Activated CD8-positive, alpha-beta memory T cell treated with anti-CD3 and anti-CD28 coated beads, Interleukin-2, amount 10 ng/mL, durations not matched to agents 7 days and 5 days (primary cell): ENCODE results near the gene WIF1. TPM values are rescaled to one million over a fixed set of nuclear protein-coding genes. Genes with fewer than 3 reads are reported as not detected.

Source experiments
- ATAC-seq: fragments of 150-1000 bp; cut with Tn5 transposase; one replicate; pipeline ENCODE4 v1.10.0; 2021; ENCODE audit warnings: moderate library complexity
- CTCF ChIA-PET: fragments of 350-600 bp; sonication (Branson Sonifier 250); formaldehyde crosslinking; loops from one replicate; lab custom pipeline; 2021; ENCODE audit warnings: antibody characterized with exemption; lab: Charles Lee
- DNase-seq: peaks from one replicate; pipeline ENCODE4 v3.0.0-alpha.2; 2020
- H3K27ac Mint-ChIP-seq: one replicate; pipeline ENCODE4 v1.8.0; 2021; ENCODE audit warnings: mild to moderate bottlenecking, mixed read lengths
- H3K27me3 Mint-ChIP-seq: one replicate; pipeline ENCODE4 v1.8.0; 2021; ENCODE audit warnings: mixed read lengths
- H3K36me3 Mint-ChIP-seq: one replicate; pipeline ENCODE4 v1.8.0; 2021; ENCODE audit warnings: mild to moderate bottlenecking, mixed read lengths
- H3K4me1 Mint-ChIP-seq: one replicate; pipeline ENCODE4 v1.8.0; 2021; ENCODE audit warnings: mixed read lengths
- H3K4me3 Mint-ChIP-seq: one replicate; pipeline ENCODE4 v1.8.0; 2021; ENCODE audit warnings: mild to moderate bottlenecking, moderate library complexity, mixed read lengths
- H3K9me3 Mint-ChIP-seq: one replicate; pipeline ENCODE4 v1.8.0; 2022; ENCODE audit warnings: low read depth, mixed read lengths
- total RNA-seq, 2 experiments: library from RNA; stranded (reverse); gene quantifications; one replicate each; pipeline ENCODE4 v1.2.3, GENCODE V29; 2021

Gene WIF1
- total RNA-seq, 2 experiments from 2014 or later = not detected

- H3K4me1 Mint-ChIP-seq = no peaks in the 10 kb centered on the region
- no peaks in the 10 kb centered on the region for H3K9me3 Mint-ChIP-seq
- no peak overlapping the region for H3K27ac Mint-ChIP-seq
- no peaks in the 10 kb centered on the region for H3K36me3 Mint-ChIP-seq
- DNase-seq (no peak), ATAC-seq (no peak)
- H3K4me3 Mint-ChIP-seq = no peak overlapping the region
- CTCF ChIA-PET = no interaction called here
- peaks cover 18% of the 10 kb centered on the region for H3K27me3 Mint-ChIP-seq
Measured at GRCh38 chr12:65055859-65056258, 65.2 kb downstream of the WIF1 start.

GRCh38 chr12:65051218-65051617 is 69.9 kb downstream of the WIF1 start:
- H3K27me3 Mint-ChIP-seq = peaks cover 25% of the 10 kb centered on the region
- DNase-seq = no peak
- H3K4me3 Mint-ChIP-seq = no peak overlapping the region
- no peak for ATAC-seq
- no peaks in the 10 kb centered on the region for H3K36me3 Mint-ChIP-seq
- H3K4me1 Mint-ChIP-seq = no peaks in the 10 kb centered on the region
- no peak overlapping the region for H3K27ac Mint-ChIP-seq
- CTCF ChIA-PET = interaction anchor here (1.1 kb wide), 1 partner anchor 12 kb away, joined by 3 read pairs; no protein-coding TSS in a partner anchor
- H3K9me3 Mint-ChIP-seq = no peaks in the 10 kb centered on the region

GRCh38 chr12:65045269-65045668 is 75.8 kb downstream of the WIF1 start:
- no peak overlapping the region for H3K4me3 Mint-ChIP-seq
- H3K27me3 Mint-ChIP-seq = peaks cover 20% of the 10 kb centered on the region
- H3K9me3 Mint-ChIP-seq = no peaks in the 10 kb centered on the region
- no peak for ATAC-seq
- H3K36me3 Mint-ChIP-seq = no peaks in the 10 kb centered on the region
- H3K27ac Mint-ChIP-seq = no peak overlapping the region
- CTCF ChIA-PET = no interaction called here
- DNase-seq = no peak
- H3K4me1 Mint-ChIP-seq = no peaks in the 10 kb centered on the region

- H3K4me3 Mint-ChIP-seq = no peak overlapping the region
- no peaks in the 10 kb centered on the region for H3K27me3 Mint-ChIP-seq
- no peak for ATAC-seq
- no peaks in the 10 kb centered on the region for H3K36me3 Mint-ChIP-seq
- no peaks in the 10 kb centered on the region for H3K9me3 Mint-ChIP-seq
- no peaks in the 10 kb centered on the region for H3K4me1 Mint-ChIP-seq
- H3K27ac Mint-ChIP-seq = no peak overlapping the region
- CTCF ChIA-PET = no interaction called here
- no peak for DNase-seq
Measured at GRCh38 chr12:65039301-65039700, 81.8 kb downstream of the WIF1 start.

GRCh38 chr12:65025136-65025535 is 96.0 kb downstream of the WIF1 start:
- H3K27me3 Mint-ChIP-seq = peaks cover 4% of the 10 kb centered on the region
- CTCF ChIA-PET = no interaction called here
- H3K9me3 Mint-ChIP-seq = no peaks in the 10 kb centered on the region
- no peaks in the 10 kb centered on the region for H3K4me1 Mint-ChIP-seq
- H3K36me3 Mint-ChIP-seq = no peaks in the 10 kb centered on the region
- DNase-seq (no peak), ATAC-seq (no peak)
- H3K4me3 Mint-ChIP-seq = no peak overlapping the region
- no peak overlapping the region for H3K27ac Mint-ChIP-seq

- Mint-ChIP-seq H3K4me3 (no peak overlapping the region), H3K9me3 (no peaks in the 10 kb centered on the region), H3K36me3 (no peaks in the 10 kb centered on the region), H3K27me3 (no peaks in the 10 kb centered on the region), H3K4me1 (no peaks in the 10 kb centered on the region), H3K27ac (no peak overlapping the region)
- CTCF ChIA-PET = no interaction called here
- ATAC-seq (no peak), DNase-seq (no peak)
Measured at GRCh38 chr12:65023485-65023884, 97.6 kb downstream of the WIF1 start.

GRCh38 chr12:65022960-65023359 is 98.1 kb downstream of the WIF1 start:
- no peaks in the 10 kb centered on the region for H3K27me3 Mint-ChIP-seq
- CTCF ChIA-PET = no interaction called here
- no peaks in the 10 kb centered on the region for H3K4me1 Mint-ChIP-seq
- no peaks in the 10 kb centered on the region for H3K36me3 Mint-ChIP-seq
- no peaks in the 10 kb centered on the region for H3K9me3 Mint-ChIP-seq
- no peak overlapping the region for H3K4me3 Mint-ChIP-seq
- ATAC-seq (no peak), DNase-seq (no peak)
- no peak overlapping the region for H3K27ac Mint-ChIP-seq

- no peak for ATAC-seq
- DNase-seq = no peak
- Mint-ChIP-seq H3K27ac (no peak overlapping the region), H3K4me1 (no peaks in the 10 kb centered on the region), H3K36me3 (no peaks in the 10 kb centered on the region), H3K27me3 (no peaks in the 10 kb centered on the region), H3K4me3 (no peak overlapping the region), H3K9me3 (no peaks in the 10 kb centered on the region)
- CTCF ChIA-PET = no interaction called here
Measured at GRCh38 chr12:65022421-65022820, 98.7 kb downstream of the WIF1 start.

- Mint-ChIP-seq H3K27ac (no peak overlapping the region), H3K4me1 (no peaks in the 10 kb centered on the region), H3K36me3 (no peaks in the 10 kb centered on the region), H3K27me3 (peaks cover 10% of the 10 kb centered on the region), H3K4me3 (no peak overlapping the region), H3K9me3 (no peaks in the 10 kb centered on the region)
- no peak for ATAC-seq
- CTCF ChIA-PET = no interaction called here
- no peak for DNase-seq
Measured at GRCh38 chr12:65019696-65020234, 101.3 kb downstream of the WIF1 start.

- CTCF ChIA-PET = no interaction called here
- Mint-ChIP-seq H3K27ac (no peak overlapping the region), H3K36me3 (no peaks in the 10 kb centered on the region), H3K9me3 (no peaks in the 10 kb centered on the region), H3K4me3 (no peak overlapping the region), H3K4me1 (no peaks in the 10 kb centered on the region), H3K27me3 (peaks cover 16% of the 10 kb centered on the region)
- DNase-seq (no peak), ATAC-seq (no peak)
Measured at GRCh38 chr12:65016881-65017650, 104.0 kb downstream of the WIF1 start.

GRCh38 chr12:65015850-65016249 is 105.3 kb downstream of the WIF1 start:
- Mint-ChIP-seq H3K4me3 (no peak overlapping the region), H3K9me3 (no peaks in the 10 kb centered on the region), H3K4me1 (no peaks in the 10 kb centered on the region), H3K27me3 (peaks cover 16% of the 10 kb centered on the region), H3K27ac (no peak overlapping the region), H3K36me3 (no peaks in the 10 kb centered on the region)
- DNase-seq (no peak), ATAC-seq (no peak)
- CTCF ChIA-PET = no interaction called here

- no peaks in the 10 kb centered on the region for H3K36me3 Mint-ChIP-seq
Measured at GRCh38 chr12:65014504-65015271, 106.4 kb downstream of the WIF1 start.

GRCh38 chr12:65010437-65010836 is 110.7 kb downstream of the WIF1 start:
- Mint-ChIP-seq H3K36me3 (no peaks in the 10 kb centered on the region), H3K27me3 (peaks cover 5% of the 10 kb centered on the region), H3K27ac (no peak overlapping the region), H3K9me3 (no peaks in the 10 kb centered on the region), H3K4me3 (no peak overlapping the region), H3K4me1 (no peaks in the 10 kb centered on the region)
- DNase-seq (no peak), ATAC-seq (no peak)
- CTCF ChIA-PET = no interaction called here

More at GRCh38 chr12:65014504-65015271, 106.4 kb downstream of the WIF1 start:
- DNase-seq (no peak), ATAC-seq (no peak)
- CTCF ChIA-PET = no interaction called here
- Mint-ChIP-seq H3K27ac (no peak overlapping the region), H3K9me3 (no peaks in the 10 kb centered on the region), H3K4me1 (no peaks in the 10 kb centered on the region), H3K27me3 (peaks cover 16% of the 10 kb centered on the region), H3K4me3 (no peak overlapping the region)

GRCh38 chr12:65005716-65006115 is 115.4 kb downstream of the WIF1 start:
- DNase-seq (no peak), ATAC-seq (no peak)
- Mint-ChIP-seq H3K9me3 (peaks cover 2% of the 10 kb centered on the region), H3K27ac (no peak overlapping the region), H3K4me1 (no peaks in the 10 kb centered on the region), H3K4me3 (no peak overlapping the region), H3K27me3 (peaks cover 5% of the 10 kb centered on the region), H3K36me3 (no peaks in the 10 kb centered on the region)
- CTCF ChIA-PET = no interaction called here
